GM12801 (cell line): Measurements from ENCODE around the gene TMEM273.

Experiments
- TF ChIP-seq, protein P1 (sequence below): IDR thresholded peaks from one replicate; pipeline ENCODE4 v1.5.1; 2011; ENCODE audit warnings: control low read depth; ENCODE audit not compliant: insufficient read length; ENCODE audit errors: extremely low read depth

The TMEM273 gene

GRCh38 chr10:49161411-49161997 lies 26.7 kb downstream of the TMEM273 start:
- TF ChIP-seq, protein P1, sequence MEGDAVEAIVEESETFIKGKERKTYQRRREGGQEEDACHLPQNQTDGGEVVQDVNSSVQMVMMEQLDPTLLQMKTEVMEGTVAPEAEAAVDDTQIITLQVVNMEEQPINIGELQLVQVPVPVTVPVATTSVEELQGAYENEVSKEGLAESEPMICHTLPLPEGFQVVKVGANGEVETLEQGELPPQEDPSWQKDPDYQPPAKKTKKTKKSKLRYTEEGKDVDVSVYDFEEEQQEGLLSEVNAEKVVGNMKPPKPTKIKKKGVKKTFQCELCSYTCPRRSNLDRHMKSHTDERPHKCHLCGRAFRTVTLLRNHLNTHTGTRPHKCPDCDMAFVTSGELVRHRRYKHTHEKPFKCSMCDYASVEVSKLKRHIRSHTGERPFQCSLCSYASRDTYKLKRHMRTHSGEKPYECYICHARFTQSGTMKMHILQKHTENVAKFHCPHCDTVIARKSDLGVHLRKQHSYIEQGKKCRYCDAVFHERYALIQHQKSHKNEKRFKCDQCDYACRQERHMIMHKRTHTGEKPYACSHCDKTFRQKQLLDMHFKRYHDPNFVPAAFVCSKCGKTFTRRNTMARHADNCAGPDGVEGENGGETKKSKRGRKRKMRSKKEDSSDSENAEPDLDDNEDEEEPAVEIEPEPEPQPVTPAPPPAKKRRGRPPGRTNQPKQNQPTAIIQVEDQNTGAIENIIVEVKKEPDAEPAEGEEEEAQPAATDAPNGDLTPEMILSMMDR = no peak

DNA sequence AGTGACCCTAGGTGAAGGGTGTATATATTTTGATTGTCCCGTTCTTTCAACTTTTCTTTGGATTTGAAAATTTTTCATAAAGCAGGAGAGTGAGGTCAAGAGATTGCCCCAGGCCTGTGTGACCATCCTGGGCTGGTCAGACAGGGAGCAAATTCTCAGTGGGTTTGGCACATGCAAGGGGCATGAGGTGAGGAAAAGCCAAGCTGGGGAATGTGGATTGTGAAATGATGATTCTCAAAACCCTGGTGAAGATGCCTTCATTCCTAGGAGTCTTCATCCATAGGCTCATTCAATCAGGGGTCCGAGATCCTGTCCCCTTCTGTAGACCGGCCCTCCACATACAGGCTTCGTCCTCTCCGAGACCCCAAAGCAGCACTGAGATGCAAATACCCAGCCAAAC lies 27.4 kb downstream of the TMEM273 start:
- TF ChIP-seq, protein P1 = no peak

DNA sequence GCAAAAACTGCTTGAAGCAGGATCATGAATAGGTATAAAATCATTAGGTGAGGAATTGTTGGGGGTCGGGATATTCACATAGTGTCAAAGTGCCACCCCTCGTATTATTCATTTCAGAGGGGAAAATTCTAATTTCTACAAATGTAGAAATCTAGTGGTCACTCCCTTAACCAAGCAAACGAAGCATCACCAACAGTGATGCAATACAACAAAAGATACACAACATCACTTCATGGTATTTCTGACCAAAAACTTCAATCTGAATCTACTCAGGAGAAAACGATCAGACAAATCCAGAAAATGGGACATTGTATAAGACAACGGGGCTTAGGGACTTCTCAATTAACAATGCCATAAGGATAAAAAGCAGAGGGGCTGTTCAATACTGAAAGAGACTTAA lies 28.1 kb downstream of the TMEM273 start:
- TF ChIP-seq, protein P1 = no peak

DNA sequence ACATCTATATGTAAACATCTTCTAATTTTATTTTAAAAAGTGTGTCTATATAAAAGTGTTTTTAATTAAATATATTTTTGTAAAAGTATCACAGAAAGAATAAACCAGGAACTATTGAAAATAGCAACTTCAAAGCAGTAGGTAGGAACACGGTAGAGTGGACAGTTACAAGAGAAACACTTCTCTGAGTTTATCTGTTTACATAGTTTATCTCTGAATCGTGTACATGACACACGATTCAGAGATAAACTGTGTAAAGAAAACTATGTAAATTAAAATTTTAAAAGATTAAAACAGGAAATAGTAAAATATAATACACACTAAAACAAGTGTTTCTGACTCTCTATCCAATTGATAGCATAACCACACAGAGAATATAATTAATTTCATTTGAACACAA lies 29.3 kb downstream of the TMEM273 start:
- TF ChIP-seq, protein P1 = no peak

DNA sequence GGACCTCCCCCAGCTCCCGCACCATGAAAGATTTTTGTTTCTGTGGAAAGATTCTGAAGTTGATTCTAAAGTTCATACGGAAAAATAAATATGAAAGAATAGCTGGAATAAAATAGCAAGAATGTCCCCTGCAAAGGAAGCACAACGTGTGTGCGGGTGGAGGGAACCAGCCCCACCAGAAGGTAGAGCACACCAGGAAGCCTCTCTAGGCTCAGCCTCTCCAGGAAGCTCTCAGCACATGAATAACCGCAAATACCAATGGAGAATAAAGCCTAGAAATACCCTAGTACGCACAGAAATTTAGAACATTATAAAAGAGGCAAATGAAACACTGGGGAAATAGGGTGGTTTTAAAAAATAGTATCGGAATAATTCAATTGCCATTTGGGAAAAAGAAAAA lies 29.8 kb downstream of the TMEM273 start:
- TF ChIP-seq, protein P1 = no peak

- TF ChIP-seq, protein P1 = no peak
Observed at GRCh38 chr10:49157229-49157628, 31.0 kb downstream of the TMEM273 start.

DNA sequence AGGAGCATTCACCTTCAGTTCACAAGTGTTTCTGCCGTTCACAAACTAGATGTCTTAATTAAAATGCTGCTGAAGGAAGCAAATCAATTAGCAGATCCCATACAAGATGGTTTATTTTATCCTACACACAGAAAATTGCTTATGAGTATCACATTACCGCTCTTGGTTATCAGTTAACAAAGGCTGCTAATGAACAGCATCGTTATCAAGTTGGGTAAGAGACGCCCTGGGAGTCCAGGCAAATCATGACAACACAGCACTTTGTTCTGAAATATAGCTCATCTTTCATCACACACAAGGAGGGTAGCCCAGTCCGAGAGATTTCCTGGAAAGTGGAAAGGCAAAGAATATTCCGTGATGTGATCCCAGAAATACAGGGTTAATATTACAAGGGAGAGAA lies 33.5 kb downstream of the TMEM273 start:
- TF ChIP-seq, protein P1 = no peak
